ENCODE data around the gene CPEB4. TPM values are rescaled to one million over a fixed set of nuclear protein-coding genes. Genes with fewer than 3 reads are reported as not detected.

CPEB4 gene
- total RNA-seq, 1 donor from 2014 or later: 12.5 TPM

DNA sequence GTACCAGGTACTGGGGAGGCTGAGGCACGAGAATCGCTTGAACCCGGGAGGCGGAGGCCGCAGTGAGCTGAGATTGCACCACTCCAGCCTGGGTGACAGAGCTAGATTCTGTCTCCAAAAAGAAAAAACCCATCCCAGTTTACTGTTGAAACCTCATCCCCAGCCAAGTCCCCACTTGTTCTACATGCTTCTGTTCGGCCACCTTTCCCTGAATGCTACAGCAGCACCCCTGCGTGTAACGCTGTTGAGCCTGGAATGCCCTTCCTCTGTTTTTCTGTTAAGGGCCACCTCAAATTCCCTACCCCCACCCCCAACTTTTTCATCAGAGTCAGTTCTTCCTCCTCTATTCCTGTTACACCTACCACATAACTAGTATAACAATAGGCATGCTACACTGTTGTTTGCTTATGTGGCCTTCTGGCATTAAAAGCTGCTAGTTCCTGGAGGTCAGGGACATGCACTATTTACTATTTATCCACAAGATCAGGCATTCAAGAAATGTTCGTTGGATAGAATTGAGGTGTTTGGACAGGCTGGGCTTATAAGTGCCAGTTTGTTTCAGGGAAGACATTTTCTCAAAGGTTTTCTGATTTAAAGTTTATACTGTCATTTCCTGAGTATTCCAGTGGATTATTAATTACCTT is 53.7 kb downstream of the CPEB4 start:
- no peaks in the 10 kb centered on the region for H3K27me3 Mint-ChIP-seq (ENCODE audit: insufficient read depth, low read depth)
- no peak overlapping the region for H3K4me3 Mint-ChIP-seq
- H3K27me3 ChIP-seq: no peaks in the 10 kb centered on the region
- H3K27ac ChIP-seq: no peak overlapping the region
- H3K9ac ChIP-seq: no peak overlapping the region
- no peak for TF ChIP-seq EZH2phosphoT487 (IDR thresholded peaks at IDR 0.05)
- no peak for TF ChIP-seq EZH2 (IDR thresholded peaks at IDR 0.05)
- no peak for TF ChIP-seq CTCF (IDR thresholded peaks at IDR 0.05)
- H3K36me3 Mint-ChIP-seq: no peaks in the 10 kb centered on the region
- H4K20me1 ChIP-seq (ENCODE audit: low read depth): no peaks in the 10 kb centered on the region
- no peak overlapping the region for H3K27ac Mint-ChIP-seq
- DNase-seq (ENCODE audit: low spot score): peak; percentile 11
- peak overlapping the region; percentile 52 for H2AFZ ChIP-seq (replicated peaks)
- H3K9me3 ChIP-seq (ENCODE audit: low read depth): no peaks in the 10 kb centered on the region
- H3K79me2 ChIP-seq (ENCODE audit: low read depth): no peaks in the 10 kb centered on the region
- H3K4me1 ChIP-seq: peaks cover 32% of the 10 kb centered on the region
- no peak overlapping the region for H3K4me3 ChIP-seq
- peaks cover 5% of the 10 kb centered on the region for H3F3A ChIP-seq (ENCODE audit: low read depth)
- H3K4me1 Mint-ChIP-seq: peaks cover 5% of the 10 kb centered on the region
- H3K4me2 ChIP-seq: peak overlapping the region; percentile 43
- no peaks in the 10 kb centered on the region for H3K36me3 ChIP-seq
- no peaks in the 10 kb centered on the region for H3K9me3 Mint-ChIP-seq

DNA sequence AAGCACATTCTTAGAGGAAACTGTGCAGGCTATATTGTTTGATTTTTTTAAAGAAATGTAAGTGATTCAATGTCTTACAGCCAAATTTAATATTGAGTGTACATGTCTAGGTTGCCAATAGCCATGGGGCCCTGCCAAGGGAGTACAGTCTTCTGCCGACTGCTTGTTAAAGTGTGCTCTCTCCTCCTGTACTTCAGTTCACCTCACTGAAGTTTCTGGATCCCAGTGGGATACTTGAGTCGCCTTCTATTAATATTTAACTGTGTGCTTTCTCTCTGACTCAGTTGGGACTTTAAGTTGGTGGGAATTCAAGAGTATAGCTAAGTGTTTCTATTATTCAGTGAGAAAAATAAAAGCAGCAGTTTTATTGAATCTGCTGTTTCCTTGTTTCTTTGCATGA is 56.4 kb downstream of the CPEB4 start:
- H3F3A ChIP-seq (ENCODE audit: low read depth): peaks cover 5% of the 10 kb centered on the region
- H3K4me3 Mint-ChIP-seq: no peak overlapping the region
- no peaks in the 10 kb centered on the region for H4K20me1 ChIP-seq (ENCODE audit: low read depth)
- TF ChIP-seq CTCF (IDR thresholded peaks at IDR 0.05): no peak
- no peak for TF ChIP-seq EZH2 (IDR thresholded peaks at IDR 0.05)
- H3K79me2 ChIP-seq (ENCODE audit: low read depth): no peaks in the 10 kb centered on the region
- H3K27me3 ChIP-seq: no peaks in the 10 kb centered on the region
- DNase-seq (ENCODE audit: low spot score): no peak
- no peak overlapping the region for H3K4me3 ChIP-seq
- peaks cover 5% of the 10 kb centered on the region for H3K4me1 Mint-ChIP-seq
- H3K36me3 Mint-ChIP-seq: peaks cover 2% of the 10 kb centered on the region
- H3K4me2 ChIP-seq: no peak overlapping the region
- H3K9me3 Mint-ChIP-seq: no peaks in the 10 kb centered on the region
- no peak overlapping the region for H3K27ac Mint-ChIP-seq
- no peaks in the 10 kb centered on the region for H3K27me3 Mint-ChIP-seq (ENCODE audit: insufficient read depth, low read depth)
- H3K27ac ChIP-seq: no peak overlapping the region
- no peak overlapping the region for H3K9ac ChIP-seq
- peaks cover 32% of the 10 kb centered on the region for H3K4me1 ChIP-seq
- H2AFZ ChIP-seq (replicated peaks): no peak overlapping the region
- H3K36me3 ChIP-seq: no peaks in the 10 kb centered on the region
- H3K9me3 ChIP-seq (ENCODE audit: low read depth): no peaks in the 10 kb centered on the region

GRCh38 chr5:173945160-173945559 is 57.0 kb downstream of the CPEB4 start:
- Histone ChIP-seq H3K9ac (no peak overlapping the region), H3K27me3 (no peaks in the 10 kb centered on the region), H3K79me2 (ENCODE audit: low read depth) (no peaks in the 10 kb centered on the region), H3K27ac (no peak overlapping the region), H3K4me3 (no peak overlapping the region), H3F3A (ENCODE audit: low read depth) (peaks cover 5% of the 10 kb centered on the region), H3K4me2 (no peak overlapping the region), H3K36me3 (no peaks in the 10 kb centered on the region), H4K20me1 (ENCODE audit: low read depth) (no peaks in the 10 kb centered on the region), H2AFZ (replicated peaks) (no peak overlapping the region), H3K9me3 (ENCODE audit: low read depth) (no peaks in the 10 kb centered on the region), H3K4me1 (peaks cover 28% of the 10 kb centered on the region)
- no peaks in the 10 kb centered on the region for H3K9me3 Mint-ChIP-seq
- no peak for TF ChIP-seq EZH2phosphoT487 (IDR thresholded peaks at IDR 0.05)
- TF ChIP-seq EZH2 (IDR thresholded peaks at IDR 0.05): no peak
- TF ChIP-seq CTCF (IDR thresholded peaks at IDR 0.05): no peak
- peaks cover 5% of the 10 kb centered on the region for H3K4me1 Mint-ChIP-seq
- no peak overlapping the region for H3K27ac Mint-ChIP-seq
- H3K27me3 Mint-ChIP-seq (ENCODE audit: insufficient read depth, low read depth): no peaks in the 10 kb centered on the region
- H3K36me3 Mint-ChIP-seq: peaks cover 6% of the 10 kb centered on the region
- no peak overlapping the region for H3K4me3 Mint-ChIP-seq
- no peak for DNase-seq (ENCODE audit: low spot score)
